H1 (cell line): ENCODE measurements around the gene HAT1.

Experiments
- BACH1 ChIP-seq: IDR thresholded peaks from 2 replicates; pipeline ENCODE4 v1.6.1; 2012; ENCODE audit warnings: low read length, improper control_type of control experiment
- CEBPB ChIP-seq: IDR thresholded peaks from 2 replicates; pipeline ENCODE4 v1.6.1; 2012; ENCODE audit warnings: low read depth, low read length
- EGR1 ChIP-seq: IDR thresholded peaks from 2 replicates; pipeline ENCODE4 v1.6.1; 2011; ENCODE audit warnings: low read depth, low read length, borderline replicate concordance
- EP300 ChIP-seq, 2 experiments: IDR thresholded peaks; 1 replicate in 1 of 2; 2 replicates in 1 of 2; pipeline ENCODE4 v1.6.1; 2011 to 2012; ENCODE audit warnings: low read depth in 2 of 2, low read length in 2 of 2, mild to moderate bottlenecking in 2 of 2, borderline replicate concordance in 1 of 2, inconsistent platforms in 1 of 2, moderate library complexity in 1 of 2
- POLR2A ChIP-seq, 2 experiments: IDR thresholded peaks; 1 replicate in 1 of 2; 2 replicates in 1 of 2; pipeline ENCODE4 v1.6.1; 2011; ENCODE audit warnings: low read depth in 2 of 2, low read length in 2 of 2, mild to moderate bottlenecking in 2 of 2; ENCODE audit errors: control extremely low read depth in 1 of 2
- RBBP5 ChIP-seq: IDR thresholded peaks from 2 replicates; pipeline ENCODE4 v1.7.1; 2012; ENCODE audit warnings: low read depth, mild to moderate bottlenecking, inconsistent platforms, low read length, moderate library complexity, borderline replicate concordance
- SIN3A ChIP-seq, 2 experiments: IDR thresholded peaks in 1 of 2; conservative IDR thresholded peaks in 1 of 2; 2 replicates each; pipeline ENCODE4 v1.6.1; 2011 to 2012; ENCODE audit warnings: low read length in 2 of 2, improper control_type of control experiment in 1 of 2, low read depth in 1 of 2, mild to moderate bottlenecking in 1 of 2
- SIX5 ChIP-seq: IDR thresholded peaks from 2 replicates; pipeline ENCODE4 v1.6.1; 2011; ENCODE audit warnings: mild to moderate bottlenecking, low read depth, low read length

DNA sequence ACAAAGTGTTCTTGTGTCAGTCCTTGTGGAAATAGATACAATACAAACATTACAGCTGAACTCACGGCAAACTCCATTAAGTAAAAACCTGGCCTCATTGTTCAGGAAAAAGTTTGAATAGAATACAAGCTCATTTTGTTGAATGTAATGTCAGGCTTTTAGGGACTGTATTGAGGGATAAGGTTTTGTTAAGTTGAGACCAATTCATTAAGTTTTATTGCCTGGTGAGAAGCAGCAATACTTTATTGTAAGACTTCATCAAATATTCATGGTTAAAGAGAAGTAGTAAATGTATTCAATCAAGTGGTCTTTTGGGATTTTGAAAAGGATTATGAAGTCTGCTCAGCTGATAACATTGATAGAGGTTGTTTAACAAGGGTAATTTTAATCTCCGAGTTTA, 42.0 kb downstream of the HAT1 start:
- no peak for TF ChIP-seq BACH1
- no peak for TF ChIP-seq CEBPB
- TF ChIP-seq RBBP5 = no peak
- no peak for TF ChIP-seq EGR1
- TF ChIP-seq EP300 (IDR thresholded peaks at IDR 0.05; ENCODE audit: borderline replicate concordance in 1 of 2, low read depth in 2 of 2, low read length in 2 of 2) = no peak
- no peak for TF ChIP-seq SIN3A (conservative IDR thresholded peaks at IDR 0.05 in 1 of 2, IDR thresholded peaks at IDR 0.05 in 1 of 2; ENCODE audit: low read depth in 1 of 2, low read length in 2 of 2)
- TF ChIP-seq SIX5 = no peak
- no peak for TF ChIP-seq POLR2A (IDR thresholded peaks at IDR 0.05; ENCODE audit: control extremely low read depth in 1 of 2, low read depth in 2 of 2, low read length in 2 of 2)
